Thyroid gland (tissue), 4 donors: Measurements from ENCODE around the gene GUCY1A2. TPM values are rescaled to one million over a fixed set of nuclear protein-coding genes. Genes with fewer than 3 reads are reported as not detected.

Source experiments
- DNase-seq, 2 donors: peaks; one replicate each; pipeline ENCODE4 v3.0.0-alpha.2; 2019
- H3K27ac ChIP-seq, 3 donors: fragments of 200-600 bp; sonication (generic); 1 replicate in 2 of 3; 2 replicates in 1 of 3; pipeline ENCODE4 v1.5.1; 2016 to 2019; ENCODE audit warnings: mild to moderate bottlenecking in 1 of 3, moderate library complexity in 1 of 3
- H3K27me3 ChIP-seq: fragments of 200-600 bp; sonication (generic); one replicate; pipeline ENCODE4 v1.5.1; 2019
- H3K36me3 ChIP-seq, 2 donors: fragments of 200-600 bp; sonication (generic); one replicate each; pipeline ENCODE4 v1.5.1; 2016 to 2019
- H3K4me1 ChIP-seq, 2 donors: fragments of 200-600 bp; sonication (generic); one replicate each; pipeline ENCODE4 v1.5.1; 2017 to 2019
- H3K4me3 ChIP-seq, 3 donors: fragments of 200-600 bp; sonication (generic); replicated peaks in 1 of 3; 1 replicate in 2 of 3; 2 replicates in 1 of 3; pipeline ENCODE4 v1.5.1; 2016; ENCODE audit warnings: mild to moderate bottlenecking in 1 of 3
- H3K9me3 ChIP-seq: fragments of 200-600 bp; sonication (generic); one replicate; pipeline ENCODE4 v1.5.1; 2017
- POLR2A ChIP-seq, 2 donors: fragments of 450-650 bp; IDR thresholded peaks; one replicate each; pipeline ENCODE4 v1.6.1; 2017; ENCODE audit warnings: antibody characterized with exemption in 2 of 2, mild to moderate bottlenecking in 2 of 2, moderate library complexity in 1 of 2
- WGBS, 2 donors: methylation state at CpG; one replicate each; pipeline ENCODE4 v1.1.5; 2017; 5-methylcytosine and 5-hydroxymethylcytosine counted together
- intact Hi-C: fragments of 100-400 bp; cut with DNase I; formaldehyde crosslinking; loops from one replicate; pipeline ENCODE4 v1.15.1; 2023
- total RNA-seq, 4 donors: library from RNA; depleted of rRNA; stranded (reverse); fragments of >200 nt; gene quantifications; one replicate each; pipeline ENCODE4 v1.2.3, GENCODE V29; 2016
- TF ChIP-seq, protein P1 (sequence below), 6 experiments: fragments of 200-600 bp in 3 of 6; fragments of 450-650 bp in 3 of 6; sonication (generic) in 3 of 6; IDR thresholded peaks; one replicate each; pipeline ENCODE4 v1.5.1; 2016 to 2019; ENCODE audit warnings: antibody characterized with exemption in 6 of 6, mild to moderate bottlenecking in 2 of 6, inconsistent platforms in 1 of 6, moderate library complexity in 1 of 6

GUCY1A2 gene
- total RNA-seq, 4 donors from 2014 or later = 1.4 to 6.8 (median 1.9) TPM

DNA sequence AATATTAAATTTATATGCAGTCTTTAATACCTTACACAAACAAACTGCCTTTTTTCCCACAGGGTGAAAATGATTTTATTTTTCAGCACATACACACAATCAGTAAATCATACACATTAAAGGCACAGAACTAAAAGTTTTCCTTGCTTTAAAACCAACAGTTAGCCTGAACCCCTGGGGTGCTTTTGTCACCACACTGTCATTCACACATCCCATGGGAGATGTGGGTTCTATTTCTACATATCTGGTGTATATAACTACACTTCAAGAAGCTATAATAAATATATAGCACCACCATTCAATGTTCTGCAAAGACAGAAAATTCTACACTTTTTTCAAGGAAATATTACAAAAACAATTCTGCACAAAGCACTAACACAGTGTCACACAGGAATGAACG, 197.0 kb downstream of the GUCY1A2 start:
- 51 to 77% methylated on average over 1 of the region's 1 CpG for WGBS, 2 donors
- intact Hi-C loops = no loop called here
- TF ChIP-seq POLR2A (IDR thresholded peaks at IDR 0.05) = no peak
- TF ChIP-seq, protein P1, sequence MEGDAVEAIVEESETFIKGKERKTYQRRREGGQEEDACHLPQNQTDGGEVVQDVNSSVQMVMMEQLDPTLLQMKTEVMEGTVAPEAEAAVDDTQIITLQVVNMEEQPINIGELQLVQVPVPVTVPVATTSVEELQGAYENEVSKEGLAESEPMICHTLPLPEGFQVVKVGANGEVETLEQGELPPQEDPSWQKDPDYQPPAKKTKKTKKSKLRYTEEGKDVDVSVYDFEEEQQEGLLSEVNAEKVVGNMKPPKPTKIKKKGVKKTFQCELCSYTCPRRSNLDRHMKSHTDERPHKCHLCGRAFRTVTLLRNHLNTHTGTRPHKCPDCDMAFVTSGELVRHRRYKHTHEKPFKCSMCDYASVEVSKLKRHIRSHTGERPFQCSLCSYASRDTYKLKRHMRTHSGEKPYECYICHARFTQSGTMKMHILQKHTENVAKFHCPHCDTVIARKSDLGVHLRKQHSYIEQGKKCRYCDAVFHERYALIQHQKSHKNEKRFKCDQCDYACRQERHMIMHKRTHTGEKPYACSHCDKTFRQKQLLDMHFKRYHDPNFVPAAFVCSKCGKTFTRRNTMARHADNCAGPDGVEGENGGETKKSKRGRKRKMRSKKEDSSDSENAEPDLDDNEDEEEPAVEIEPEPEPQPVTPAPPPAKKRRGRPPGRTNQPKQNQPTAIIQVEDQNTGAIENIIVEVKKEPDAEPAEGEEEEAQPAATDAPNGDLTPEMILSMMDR (IDR thresholded peaks at IDR 0.05) = no peak

DNA sequence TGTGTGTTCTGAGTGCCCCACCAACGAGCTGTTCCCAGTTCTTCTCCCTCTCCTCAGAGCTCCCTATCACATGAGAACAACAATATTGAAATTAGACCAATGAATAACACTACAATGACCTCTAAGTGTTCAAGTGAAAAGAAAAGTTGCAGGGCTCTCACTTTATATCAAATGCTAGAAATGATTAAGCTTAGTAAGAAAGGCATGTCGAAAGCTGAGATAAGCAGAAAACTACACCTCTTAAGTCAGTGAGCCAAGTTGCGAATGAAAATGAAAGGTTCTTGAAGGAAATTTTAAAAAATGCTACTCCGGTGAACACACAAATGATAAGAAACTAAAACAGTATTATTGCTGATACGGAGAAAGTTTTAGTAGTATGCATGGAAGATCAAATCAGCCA, 199.8 kb downstream of the GUCY1A2 start:
- intact Hi-C loops = no loop called here

More for the DNA sequence above, 197.0 kb downstream of the GUCY1A2 start:
- no peak for DNase-seq
- Histone ChIP-seq H3K9me3 (no peaks in the 10 kb centered on the region), H3K36me3 (no peaks in the 10 kb centered on the region), H3K4me1 (no peaks in the 10 kb centered on the region), H3K27me3 (no peaks in the 10 kb centered on the region), H3K4me3 (no peak overlapping the region), H3K27ac (no peak overlapping the region)

DNA sequence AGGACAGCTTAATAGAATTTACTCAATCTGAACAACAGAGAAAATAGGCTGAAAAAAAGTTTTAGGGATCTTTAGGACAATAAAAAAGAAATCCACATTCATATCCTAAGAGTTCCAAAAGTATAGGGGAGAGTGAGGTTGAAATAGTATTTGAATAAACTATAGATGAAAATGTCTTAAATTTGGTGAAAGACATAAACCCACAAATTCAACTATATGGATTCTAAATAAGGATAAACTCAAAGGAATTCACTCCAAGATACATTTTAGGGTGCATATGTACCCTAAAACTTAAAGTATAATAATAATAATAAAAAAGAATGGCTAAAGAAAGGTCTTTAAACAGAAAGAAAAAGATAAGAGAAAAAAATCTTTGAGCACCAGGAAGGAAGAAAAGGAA, 203.1 kb downstream of the GUCY1A2 start:
- Histone ChIP-seq H3K27ac (no peak overlapping the region), H3K27me3 (no peaks in the 10 kb centered on the region), H3K4me3 (no peak overlapping the region), H3K9me3 (no peaks in the 10 kb centered on the region), H3K4me1 (no peaks in the 10 kb centered on the region), H3K36me3 (no peaks in the 10 kb centered on the region)
- TF ChIP-seq, protein P1 (IDR thresholded peaks at IDR 0.05) = no peak
- no peak for TF ChIP-seq POLR2A (IDR thresholded peaks at IDR 0.05)
- DNase-seq = no peak
- intact Hi-C loops = no loop called here

More for the DNA sequence above, 199.8 kb downstream of the GUCY1A2 start:
- H3K27ac ChIP-seq = no peak overlapping the region
- H3K4me3 ChIP-seq = no peak overlapping the region
- H3K9me3 ChIP-seq = no peaks in the 10 kb centered on the region
- TF ChIP-seq POLR2A (IDR thresholded peaks at IDR 0.05) = no peak
- TF ChIP-seq, protein P1 (IDR thresholded peaks at IDR 0.05) = no peak
- 77 to 88% methylated on average over 5 of the region's 5 CpGs for WGBS, 2 donors
- H3K36me3 ChIP-seq = no peaks in the 10 kb centered on the region
- DNase-seq = no peak
- H3K27me3 ChIP-seq = no peaks in the 10 kb centered on the region
- no peaks in the 10 kb centered on the region for H3K4me1 ChIP-seq

DNA sequence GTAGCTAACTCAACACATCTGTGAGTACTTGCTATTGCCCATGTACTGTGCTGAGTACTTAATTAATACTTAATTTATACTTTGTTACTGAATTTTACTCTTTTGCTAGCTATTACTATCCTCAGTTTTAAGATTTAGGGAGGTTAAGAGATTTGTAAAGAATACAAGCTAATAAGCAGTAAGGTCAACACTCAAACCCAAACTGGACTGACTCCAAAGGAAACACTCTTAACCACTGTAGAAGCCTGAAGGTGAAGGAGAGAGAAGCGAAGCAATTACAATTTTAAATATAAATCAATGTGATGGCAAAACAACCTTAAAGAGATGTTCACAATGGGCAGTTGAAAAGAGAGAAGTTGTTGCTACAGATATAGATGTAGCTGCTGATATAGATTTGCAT, 204.5 kb downstream of the GUCY1A2 start:
- Histone ChIP-seq H3K4me1 (no peaks in the 10 kb centered on the region), H3K9me3 (no peaks in the 10 kb centered on the region), H3K27ac (no peak overlapping the region), H3K4me3 (no peak overlapping the region), H3K36me3 (no peaks in the 10 kb centered on the region), H3K27me3 (no peaks in the 10 kb centered on the region)
- DNase-seq = no peak
- WGBS, 2 donors = 64 to 67% methylated on average over 1 of the region's 1 CpG
- intact Hi-C loops = no loop called here
- TF ChIP-seq, protein P1 (IDR thresholded peaks at IDR 0.05) = no peak
- no peak for TF ChIP-seq POLR2A (IDR thresholded peaks at IDR 0.05)

DNA sequence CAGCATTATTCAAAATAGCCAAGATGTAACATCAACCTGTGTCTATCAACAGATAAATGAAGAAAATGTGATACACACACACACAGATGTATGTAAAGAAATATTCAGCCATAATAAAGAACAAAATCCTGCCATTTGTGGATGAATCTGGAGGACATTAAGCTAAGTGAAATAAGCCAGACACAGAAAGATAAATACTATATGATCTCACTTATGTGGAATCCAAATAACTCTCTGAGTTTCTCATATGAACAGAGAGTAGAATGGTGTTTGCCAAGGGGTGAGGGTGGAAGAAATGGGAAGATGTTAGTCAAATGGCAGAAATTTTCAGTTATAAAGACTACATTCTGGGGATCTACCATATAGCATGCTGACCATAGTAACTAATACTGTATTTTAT, 224.2 kb downstream of the GUCY1A2 start:
- intact Hi-C loops = no loop called here
- H3K27ac ChIP-seq = no peak overlapping the region
- DNase-seq = no peak
- H3K36me3 ChIP-seq = no peaks in the 10 kb centered on the region
- H3K4me1 ChIP-seq = no peaks in the 10 kb centered on the region
- TF ChIP-seq, protein P1 (IDR thresholded peaks at IDR 0.05) = no peak
- TF ChIP-seq POLR2A (IDR thresholded peaks at IDR 0.05) = no peak
- H3K4me3 ChIP-seq = no peak overlapping the region
- no peaks in the 10 kb centered on the region for H3K9me3 ChIP-seq
- no peaks in the 10 kb centered on the region for H3K27me3 ChIP-seq
